Activated T-cell treated with anti-CD3 and anti-CD28 coated beads, Interleukin-2, amount 50 U/mL, for 72 hours (primary cell): ENCODE results near the gene NUP155. TPM values are rescaled to one million over a fixed set of nuclear protein-coding genes. Genes with fewer than 3 reads are reported as not detected.
"Not testable (repeated sequence)": the region's sequence is repeated elsewhere in the genome, so short reads cannot be mapped to it uniquely, and the experiment has no call there.

Source experiments
- ATAC-seq, 2 donors: fragments of 150-1000 bp; cut with Tn5 transposase; replicated peaks in 1 of 2; 2 replicates each; pipeline ENCODE4 v1.10.0; 2021; ENCODE audit warnings: moderate library complexity in 2 of 2, mild to moderate bottlenecking in 1 of 2
- DNase-seq, 2 donors: peaks; one replicate each; pipeline ENCODE4 v3.0.0; 2021 to 2022; ENCODE audit warnings: mixed read lengths in 1 of 2
- H3K27ac Mint-ChIP-seq: one replicate; pipeline ENCODE4 v1.8.0; 2022; ENCODE audit warnings: mild to moderate bottlenecking, moderate library complexity, mixed read lengths
- H3K27me3 Mint-ChIP-seq: one replicate; pipeline ENCODE4 v1.8.0; 2022; ENCODE audit warnings: low read depth, mixed read lengths
- H3K36me3 Mint-ChIP-seq, 2 donors: one replicate each; pipeline ENCODE4 v1.8.0; 2022; ENCODE audit warnings: mixed read lengths in 2 of 2, mild to moderate bottlenecking in 1 of 2; ENCODE audit not compliant: insufficient read depth in 2 of 2
- H3K4me1 Mint-ChIP-seq: one replicate; pipeline ENCODE4 v1.8.0; 2022; ENCODE audit warnings: low read depth, mixed read lengths
- H3K4me3 Mint-ChIP-seq, 2 donors: one replicate each; pipeline ENCODE4 v1.8.0; 2022; ENCODE audit warnings: mild to moderate bottlenecking in 2 of 2, mixed read lengths in 2 of 2, moderate library complexity in 2 of 2
- H3K9me3 Mint-ChIP-seq, 2 donors: one replicate each; pipeline ENCODE4 v1.8.0; 2022; ENCODE audit warnings: mixed read lengths in 2 of 2
- total RNA-seq, 2 donors: library from RNA; stranded (reverse); gene quantifications; one replicate each; pipeline ENCODE4 v1.2.3, GENCODE V29; 2022

NUP155 gene
- total RNA-seq, 2 donors from 2014 or later = 41.8 to 48.9 TPM

GRCh38 chr5:37334754-37335153 lies 36.2 kb downstream of the NUP155 start:
- not testable (repeated sequence) for H3K27me3 Mint-ChIP-seq, H3K4me1 Mint-ChIP-seq, DNase-seq, H3K4me3 Mint-ChIP-seq, ATAC-seq, H3K27ac Mint-ChIP-seq, H3K9me3 Mint-ChIP-seq
- H3K36me3 Mint-ChIP-seq = peaks cover 5 to 26% of the 10 kb centered on the region in 2 donors

GRCh38 chr5:37326536-37326935 lies 44.4 kb downstream of the NUP155 start:
- no peaks in the 10 kb centered on the region for H3K4me1 Mint-ChIP-seq
- peaks cover 3 to 21% of the 10 kb centered on the region in 2 donors for H3K36me3 Mint-ChIP-seq
- no peak overlapping the region for H3K27ac Mint-ChIP-seq
- no peak for DNase-seq
- no peaks in the 10 kb centered on the region for H3K27me3 Mint-ChIP-seq
- H3K9me3 Mint-ChIP-seq = no peaks in the 10 kb centered on the region
- no peak for ATAC-seq
- H3K4me3 Mint-ChIP-seq = no peak overlapping the region

- ATAC-seq = no peak
- peaks cover 8 to 27% of the 10 kb centered on the region in 2 donors for H3K36me3 Mint-ChIP-seq
- DNase-seq = no peak
- H3K9me3 Mint-ChIP-seq = no peaks in the 10 kb centered on the region
- H3K27ac Mint-ChIP-seq = no peak overlapping the region
- H3K4me1 Mint-ChIP-seq = no peaks in the 10 kb centered on the region
- H3K27me3 Mint-ChIP-seq = no peaks in the 10 kb centered on the region
- no peak overlapping the region for H3K4me3 Mint-ChIP-seq
These were observed 47.3 kb downstream of the NUP155 start for GRCh38 chr5:37323607-37324006.

- H3K9me3 Mint-ChIP-seq = no peaks in the 10 kb centered on the region
- ATAC-seq (no peak), DNase-seq (no peak)
- peaks cover 11 to 41% of the 10 kb centered on the region in 2 donors for H3K36me3 Mint-ChIP-seq
- H3K4me3 Mint-ChIP-seq = no peak overlapping the region
- no peaks in the 10 kb centered on the region for H3K27me3 Mint-ChIP-seq
- H3K27ac Mint-ChIP-seq = no peak overlapping the region
- no peaks in the 10 kb centered on the region for H3K4me1 Mint-ChIP-seq
These were observed 51.7 kb downstream of the NUP155 start for GRCh38 chr5:37319037-37319782.

GRCh38 chr5:37316027-37316426 lies 54.9 kb downstream of the NUP155 start:
- Mint-ChIP-seq H3K36me3 (peaks cover 15 to 49% of the 10 kb centered on the region in 2 donors), H3K4me3 (no peak overlapping the region), H3K9me3 (no peaks in the 10 kb centered on the region), H3K27me3 (no peaks in the 10 kb centered on the region), H3K27ac (peak overlapping the region; percentile 70), H3K4me1 (no peaks in the 10 kb centered on the region)
- no peak for ATAC-seq
- DNase-seq = no peak

GRCh38 chr5:37310360-37310759 lies 60.5 kb downstream of the NUP155 start:
- Mint-ChIP-seq H3K4me3 (no peak overlapping the region), H3K36me3 (peaks cover 10 to 35% of the 10 kb centered on the region in 2 donors), H3K27ac (peak overlapping the region; percentile 48), H3K4me1 (no peaks in the 10 kb centered on the region), H3K27me3 (no peaks in the 10 kb centered on the region), H3K9me3 (no peaks in the 10 kb centered on the region)
- no peak for DNase-seq
- no peak for ATAC-seq

GRCh38 chr5:37308793-37309192 lies 62.1 kb downstream of the NUP155 start:
- no peaks in the 10 kb centered on the region for H3K4me1 Mint-ChIP-seq
- DNase-seq = no peak
- H3K27ac Mint-ChIP-seq = no peak overlapping the region
- no peaks in the 10 kb centered on the region for H3K9me3 Mint-ChIP-seq
- no peaks in the 10 kb centered on the region for H3K27me3 Mint-ChIP-seq
- no peak overlapping the region for H3K4me3 Mint-ChIP-seq
- ATAC-seq = no peak
- H3K36me3 Mint-ChIP-seq = peaks cover 11 to 31% of the 10 kb centered on the region in 2 donors

- Mint-ChIP-seq H3K27me3 (no peaks in the 10 kb centered on the region), H3K36me3 (peaks cover 12 to 29% of the 10 kb centered on the region in 2 donors), H3K4me3 (no peak overlapping the region), H3K4me1 (no peaks in the 10 kb centered on the region), H3K27ac (no peak overlapping the region), H3K9me3 (no peaks in the 10 kb centered on the region)
- no peak for ATAC-seq
- no peak for DNase-seq
These were observed 66.0 kb downstream of the NUP155 start for GRCh38 chr5:37304888-37305287.

- not testable (repeated sequence) for H3K4me3 Mint-ChIP-seq, DNase-seq, H3K27me3 Mint-ChIP-seq, H3K9me3 Mint-ChIP-seq, ATAC-seq, H3K4me1 Mint-ChIP-seq, H3K27ac Mint-ChIP-seq
- peaks cover 3 to 25% of the 10 kb centered on the region in 2 donors for H3K36me3 Mint-ChIP-seq
These were observed 74.6 kb downstream of the NUP155 start for GRCh38 chr5:37296313-37296712.

GRCh38 chr5:37283214-37283820 lies 87.6 kb downstream of the NUP155 start:
- Mint-ChIP-seq H3K27ac (no peak overlapping the region), H3K9me3 (peaks cover 12 to 15% of the 10 kb centered on the region in 2 donors), H3K4me3 (no peak overlapping the region), H3K4me1 (no peaks in the 10 kb centered on the region), H3K36me3 (peaks cover 6 to 21% of the 10 kb centered on the region in 2 donors), H3K27me3 (no peaks in the 10 kb centered on the region)
- no peak for ATAC-seq
- no peak for DNase-seq

- DNase-seq (no peak), ATAC-seq (no peak)
- Mint-ChIP-seq H3K4me1 (no peaks in the 10 kb centered on the region), H3K4me3 (no peak overlapping the region), H3K9me3 (peaks cover 2 to 5% of the 10 kb centered on the region in 2 donors), H3K27me3 (no peaks in the 10 kb centered on the region), H3K27ac (no peak overlapping the region), H3K36me3 (peaks cover 0 to 2% of the 10 kb centered on the region in 2 donors)
These were observed 95.4 kb downstream of the NUP155 start for GRCh38 chr5:37275511-37275910.

- no peaks in the 10 kb centered on the region for H3K27me3 Mint-ChIP-seq
- ATAC-seq (no peak), DNase-seq (no peak)
- H3K27ac Mint-ChIP-seq = no peak overlapping the region
- H3K4me1 Mint-ChIP-seq = no peaks in the 10 kb centered on the region
- H3K9me3 Mint-ChIP-seq = peaks cover 1 to 4% of the 10 kb centered on the region in 2 donors
- H3K4me3 Mint-ChIP-seq = no peak overlapping the region
- no peaks in the 10 kb centered on the region for H3K36me3 Mint-ChIP-seq
These were observed 98.4 kb downstream of the NUP155 start for GRCh38 chr5:37272511-37272910.

- not testable (repeated sequence) for H3K4me1 Mint-ChIP-seq, ATAC-seq, H3K36me3 Mint-ChIP-seq, H3K4me3 Mint-ChIP-seq, DNase-seq, H3K27ac Mint-ChIP-seq, H3K27me3 Mint-ChIP-seq, H3K9me3 Mint-ChIP-seq
These were observed 102.8 kb downstream of the NUP155 start for GRCh38 chr5:37268100-37268499.
